ENCODE measurements around the gene CPNE5.

Gene CPNE5

DNA sequence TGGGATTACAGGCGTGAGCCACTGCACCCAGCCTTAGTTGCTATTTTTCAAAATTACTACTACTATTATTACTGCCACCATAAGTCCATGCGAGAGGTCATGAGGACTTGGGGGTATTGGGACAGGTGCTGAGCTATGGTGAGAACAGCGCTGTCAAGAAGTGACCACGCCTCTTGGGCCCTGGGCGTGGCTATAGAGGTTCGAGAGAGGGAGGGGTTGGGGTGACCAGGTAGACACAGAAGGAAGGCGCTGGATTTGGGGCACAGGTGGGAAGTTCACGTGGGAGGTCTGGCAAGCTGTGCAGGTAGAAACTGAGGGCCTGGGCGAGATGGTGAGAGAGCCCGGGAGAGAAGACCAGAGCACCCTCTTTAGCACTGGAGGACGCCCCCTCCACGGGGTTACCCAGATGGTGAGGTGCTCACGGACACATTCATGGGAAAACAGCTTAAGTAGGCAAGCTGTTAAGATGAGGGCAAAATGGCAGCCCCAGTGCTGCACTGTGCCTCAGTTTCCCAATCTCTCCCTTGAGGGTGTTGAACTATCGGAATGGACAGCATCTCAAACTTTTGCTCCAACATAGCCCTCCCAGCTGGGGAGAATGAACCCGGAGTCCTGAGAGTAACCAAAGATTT is 80.6 kb downstream of the CPNE5 start:
- DNase-seq: no peak

DNA sequence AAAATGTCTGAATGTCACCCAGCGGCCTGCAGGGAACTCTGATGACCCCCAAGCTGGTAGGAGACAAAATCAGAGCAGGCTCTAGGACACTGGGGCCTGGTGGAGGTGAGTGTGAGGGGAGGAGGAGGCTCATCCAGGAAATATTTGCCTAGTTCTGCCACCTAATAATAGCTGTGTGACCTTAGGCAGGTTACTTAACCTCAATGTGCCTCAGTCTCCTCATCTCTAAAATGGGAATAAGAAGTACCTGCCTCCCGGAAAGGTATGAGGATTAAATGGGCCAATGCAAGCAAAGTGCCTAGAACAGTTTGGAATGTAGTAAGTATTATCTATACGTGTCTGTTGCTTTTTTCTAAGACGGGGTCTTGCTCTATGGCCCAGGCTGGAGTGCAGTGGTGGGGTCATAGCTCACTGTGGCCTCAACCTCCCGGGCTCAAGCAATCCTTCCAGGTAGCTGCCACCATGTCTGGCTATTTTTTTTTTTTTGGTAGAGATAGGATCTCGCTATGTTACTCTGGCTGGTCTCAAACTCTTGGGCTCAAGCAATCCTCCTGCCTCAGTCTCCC is 81.2 kb downstream of the CPNE5 start:
- DNase-seq: no peak

DNA sequence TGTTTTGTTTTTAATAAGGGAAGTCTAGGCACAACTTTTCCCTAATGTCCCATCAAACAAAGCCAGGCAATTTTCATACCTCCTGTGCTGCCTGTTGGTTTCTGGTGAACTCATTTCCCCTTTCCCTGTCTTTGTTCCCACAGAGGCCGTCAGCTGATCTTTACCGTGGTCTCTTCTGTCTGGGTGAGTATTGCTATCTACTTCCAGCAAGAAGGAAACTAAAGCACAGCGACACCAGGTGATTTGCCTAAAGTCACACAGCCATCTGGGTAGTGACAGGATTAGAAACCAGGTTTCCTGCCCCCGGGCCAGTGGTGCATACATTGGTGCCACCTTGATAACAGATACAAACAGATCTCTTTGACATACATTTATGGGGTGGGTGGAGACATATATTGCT is 82.0 kb downstream of the CPNE5 start:
- DNase-seq: no peak

DNA sequence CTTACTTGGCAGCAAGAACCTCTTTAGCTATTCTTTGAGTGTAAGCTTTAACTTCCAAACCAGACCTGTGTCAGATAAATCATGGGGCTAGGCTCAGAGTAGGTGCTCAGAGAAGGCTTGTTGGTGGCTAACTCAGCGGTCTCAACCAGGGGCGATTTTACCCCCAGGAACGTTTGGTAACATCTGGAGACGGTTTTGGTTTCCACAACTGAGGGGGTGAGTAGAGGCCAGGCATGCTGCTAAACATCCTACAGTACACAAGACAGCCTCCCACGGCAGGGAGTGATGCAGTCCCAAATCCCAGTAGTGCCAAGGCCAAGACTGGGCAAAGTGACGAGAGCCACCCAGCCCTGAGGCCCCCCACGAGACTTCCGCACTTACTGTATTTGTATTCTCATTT is 82.5 kb downstream of the CPNE5 start:
- DNase-seq: no peak

DNA sequence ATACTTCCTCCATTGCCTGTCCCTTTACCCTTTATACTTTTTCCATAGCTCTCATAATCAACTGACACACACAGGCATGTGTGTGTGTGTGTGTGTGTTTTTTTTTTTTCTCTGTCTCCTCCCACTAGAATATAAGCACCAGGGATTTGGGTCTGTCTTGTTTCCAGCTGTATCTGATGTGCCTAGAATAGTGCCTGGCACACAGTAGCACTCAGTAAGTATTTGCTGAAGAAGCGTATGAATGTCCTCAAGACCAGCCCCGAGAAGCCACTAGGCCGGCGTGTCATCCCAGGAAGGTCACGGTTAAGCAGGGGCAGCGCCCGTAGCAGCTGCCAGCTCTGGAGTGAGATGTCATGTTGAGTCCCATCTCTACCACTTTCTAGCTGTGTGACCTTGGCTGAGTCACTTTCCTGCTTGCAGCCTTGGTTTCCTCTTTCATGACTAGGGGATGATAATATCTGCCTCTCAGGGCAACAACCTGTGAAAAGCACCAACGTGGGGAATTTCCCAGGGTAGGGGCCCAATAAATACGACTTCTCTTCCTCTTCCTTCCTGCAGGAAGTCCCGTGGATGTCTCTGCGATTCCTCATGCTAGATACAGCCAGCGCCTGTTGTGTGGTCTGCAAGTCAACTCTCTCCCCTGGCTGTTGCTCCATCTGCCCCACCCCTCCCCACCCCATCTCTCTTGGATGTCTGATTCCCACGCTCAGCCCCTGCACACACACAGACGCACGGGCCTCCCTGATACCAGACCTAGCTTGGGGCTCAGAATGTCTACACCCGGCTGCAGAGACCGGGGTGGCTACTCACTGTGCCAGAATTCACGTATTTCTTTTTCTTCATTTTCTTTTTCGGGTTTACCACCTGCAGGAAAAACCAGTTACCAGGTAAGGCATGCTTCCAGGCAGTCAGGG is 83.6 kb downstream of the CPNE5 start:
- peak; percentile 55 for DNase-seq

DNA sequence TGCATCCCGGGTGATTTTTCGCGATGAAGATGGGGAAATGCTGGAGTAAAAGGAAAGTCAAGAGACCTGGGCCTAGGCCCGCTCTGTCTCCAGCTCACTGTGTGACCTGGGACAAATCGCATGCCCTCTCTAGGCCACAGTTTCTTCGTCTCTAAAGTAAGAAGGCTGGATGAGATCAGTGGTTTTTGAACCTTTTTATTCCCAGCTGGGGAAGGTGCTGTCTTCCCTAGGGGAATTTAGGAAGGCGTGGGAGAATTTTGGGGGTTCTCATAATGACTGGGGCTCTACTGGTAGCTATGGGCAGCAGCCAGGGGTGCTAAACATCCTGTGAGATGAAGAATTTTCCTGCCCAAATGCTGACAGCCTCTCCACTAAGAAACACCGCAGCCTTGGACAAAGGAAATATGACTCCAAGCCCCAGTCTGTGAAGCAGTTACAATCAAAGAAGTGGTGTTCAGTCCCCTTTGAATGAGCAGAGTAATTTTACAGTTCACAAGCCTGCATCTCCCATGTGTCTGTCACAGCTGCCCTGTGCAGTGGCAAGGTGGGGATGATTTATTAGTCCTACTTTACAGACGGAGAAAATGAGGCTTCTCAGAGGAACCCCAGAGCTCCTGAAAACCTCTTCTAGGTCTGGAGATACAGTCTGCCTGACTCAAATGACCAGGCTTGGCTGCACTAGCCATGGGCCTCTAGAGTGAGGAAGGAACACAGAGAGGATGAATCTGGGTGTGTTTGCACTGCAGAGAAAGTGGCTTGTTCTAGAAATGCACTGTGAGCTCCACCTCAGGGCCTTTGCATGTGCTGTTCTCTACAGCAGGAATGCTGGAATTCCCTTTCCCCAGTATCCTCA is 84.4 kb downstream of the CPNE5 start:
- DNase-seq: no peak

DNA sequence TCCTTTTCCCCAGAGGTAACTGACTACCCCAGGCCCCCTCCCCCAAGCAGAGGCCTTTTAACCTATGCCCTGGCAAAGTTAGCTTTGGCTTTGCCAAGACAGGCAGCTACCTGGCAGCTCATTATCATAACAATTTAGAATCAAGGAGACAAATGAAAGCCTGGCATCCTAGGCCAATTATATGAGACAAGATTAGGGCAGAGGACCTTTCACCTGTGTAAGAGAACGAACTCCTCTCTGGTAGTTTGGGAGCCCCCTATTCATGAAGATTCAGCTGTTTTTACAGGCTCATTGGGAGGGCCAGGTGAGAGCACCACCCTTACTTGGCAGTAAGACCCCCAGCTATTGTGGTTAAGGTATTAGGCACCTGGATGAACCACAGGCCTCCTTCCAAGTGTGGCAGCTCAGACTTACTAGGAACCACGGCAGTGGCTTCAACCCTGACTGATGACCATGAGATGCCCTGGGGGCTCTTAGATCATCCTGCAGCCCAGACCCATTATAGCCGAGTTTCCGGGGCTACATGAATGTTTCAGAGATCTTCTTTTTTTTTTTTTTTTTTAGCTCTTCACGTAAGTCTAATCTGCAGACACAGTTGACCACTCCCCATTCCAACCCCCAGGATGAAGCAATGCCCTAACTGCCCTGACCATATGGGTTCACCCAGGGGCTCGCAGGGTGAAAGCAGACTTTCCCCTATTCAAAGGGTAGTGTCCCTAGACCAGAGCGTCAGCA is 85.4 kb downstream of the CPNE5 start:
- DNase-seq: no peak

DNA sequence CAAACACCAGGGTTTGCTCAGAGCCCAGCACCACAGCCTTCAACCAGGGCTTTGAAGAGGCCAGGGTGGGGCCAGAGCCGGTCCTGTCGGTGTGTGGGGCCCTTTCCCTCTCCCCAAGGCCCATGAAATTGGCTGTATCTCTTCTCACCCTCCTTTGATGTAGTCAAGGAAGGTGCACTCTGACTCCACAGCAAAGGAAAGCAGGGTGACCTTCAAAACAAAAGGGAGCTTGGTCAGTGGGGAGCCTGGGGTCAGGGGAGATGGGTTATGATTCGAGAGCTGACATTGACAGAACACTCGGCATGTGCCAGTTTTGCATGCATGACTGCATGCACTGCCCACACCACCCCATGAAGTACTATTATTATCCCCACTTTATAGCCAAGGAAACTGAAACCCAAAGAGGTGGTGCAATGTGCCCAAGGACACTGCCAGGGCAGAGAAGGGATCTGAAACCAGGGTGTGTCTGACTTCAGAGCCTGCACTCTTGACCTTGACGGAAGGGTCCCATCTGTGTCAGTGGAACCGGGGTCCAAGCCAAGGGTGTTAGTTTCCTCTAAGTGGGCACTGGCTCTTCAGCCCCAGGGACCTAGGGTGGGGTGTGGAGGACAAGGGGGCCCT is 86.2 kb downstream of the CPNE5 start:
- no peak for DNase-seq

DNA sequence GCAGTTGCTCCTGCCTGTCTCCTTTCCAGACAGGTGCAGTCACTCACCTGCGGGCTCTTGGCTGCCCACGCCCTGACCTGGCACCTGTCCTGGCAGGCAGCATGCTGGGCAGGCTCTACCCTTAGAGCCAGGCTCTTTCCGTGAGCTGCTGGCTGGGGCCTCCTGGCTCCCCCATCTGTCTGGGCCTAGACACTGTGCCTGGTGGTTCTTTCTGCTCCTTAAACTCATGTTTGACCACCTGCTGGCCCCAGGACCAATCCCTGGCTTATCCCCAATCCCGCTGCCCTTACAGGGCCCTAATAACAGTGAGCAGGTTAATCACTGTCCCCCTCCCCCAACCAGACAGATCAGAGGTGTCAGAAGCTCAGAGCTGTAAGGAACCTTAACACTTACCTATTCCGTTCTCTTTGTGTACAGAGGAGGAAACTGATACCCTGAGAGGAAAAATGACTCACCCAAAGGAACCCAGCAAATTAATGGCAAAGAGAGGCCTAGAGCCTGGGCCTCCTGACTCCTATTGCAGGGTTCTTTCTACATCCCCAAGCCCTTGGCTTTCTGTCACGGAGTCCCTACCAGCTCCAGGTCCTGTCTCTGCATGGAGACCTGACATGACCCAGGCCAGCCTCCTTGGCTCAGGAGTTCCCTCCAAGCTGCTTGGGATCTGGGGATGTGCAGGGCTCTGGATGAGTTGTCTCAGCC is 86.9 kb downstream of the CPNE5 start:
- no peak for DNase-seq

DNA sequence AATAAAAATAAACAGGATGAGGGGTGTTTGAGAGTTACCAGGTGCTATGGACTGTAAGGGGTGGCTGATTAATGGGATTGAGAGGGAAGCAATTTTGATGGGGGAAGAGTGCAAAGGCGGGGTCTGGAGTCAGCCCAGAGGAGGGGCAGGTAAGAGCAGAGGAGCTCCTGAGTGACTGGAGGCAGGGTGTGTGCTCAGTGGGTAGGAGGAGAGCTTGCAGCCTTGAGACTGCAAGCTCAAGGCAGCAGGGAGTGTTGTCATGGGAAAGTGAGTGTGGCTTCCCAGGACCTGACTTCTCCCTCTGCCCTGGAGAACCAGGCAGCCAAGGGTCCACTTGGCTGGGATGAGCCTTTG is 87.4 kb downstream of the CPNE5 start:
- no peak for DNase-seq

DNA sequence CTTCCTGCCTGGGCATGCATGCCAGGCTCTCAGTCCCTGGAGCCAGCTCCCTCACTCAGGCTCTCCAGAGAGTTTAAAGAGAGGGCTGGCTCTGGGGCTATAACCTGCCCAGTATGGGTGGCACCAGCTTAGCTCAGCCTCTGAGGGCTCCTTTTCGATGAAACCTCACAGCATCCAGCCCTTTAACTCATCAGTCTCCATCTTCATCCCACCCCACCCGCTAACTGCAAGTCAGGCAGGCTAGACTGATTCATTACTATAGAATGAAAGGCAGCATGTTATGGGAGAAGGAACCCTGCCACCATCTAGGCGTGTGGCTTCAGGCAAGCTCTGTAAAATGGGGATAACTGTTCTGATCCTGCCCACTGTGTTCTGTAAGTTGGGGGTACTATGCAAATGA is 88.2 kb downstream of the CPNE5 start:
- no peak for DNase-seq

DNA sequence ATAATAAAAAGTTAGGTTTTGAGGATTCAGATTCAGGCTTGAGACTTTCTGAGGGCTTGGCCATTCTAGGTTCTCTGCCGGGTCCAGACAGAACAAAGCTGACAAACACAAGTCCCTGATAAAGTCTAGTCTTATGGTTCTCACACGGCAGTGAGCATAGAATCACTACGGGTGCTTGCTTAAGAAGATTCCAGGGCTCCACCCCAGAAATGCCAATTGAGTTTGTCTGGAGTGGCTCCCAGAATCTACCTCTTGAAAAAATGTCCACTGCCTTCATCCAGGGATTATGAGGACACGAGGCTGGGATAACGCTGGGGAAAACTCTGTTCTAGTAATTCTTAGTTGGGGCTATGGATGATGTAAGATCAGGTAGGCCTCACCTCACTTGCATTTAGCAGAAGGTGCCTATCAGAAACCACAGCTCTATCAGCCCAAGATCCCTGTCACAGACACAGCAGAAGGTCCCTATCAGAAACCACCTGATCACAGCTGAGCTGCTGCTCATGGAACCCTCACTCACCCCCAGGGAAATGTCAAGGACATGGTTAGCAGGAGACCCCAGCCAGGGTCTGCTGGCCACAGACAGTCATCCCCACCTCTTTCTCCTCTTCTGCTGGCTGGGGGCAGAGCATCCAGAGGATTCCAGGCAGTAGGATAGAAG is 89.3 kb downstream of the CPNE5 start:
- DNase-seq: no peak

DNA sequence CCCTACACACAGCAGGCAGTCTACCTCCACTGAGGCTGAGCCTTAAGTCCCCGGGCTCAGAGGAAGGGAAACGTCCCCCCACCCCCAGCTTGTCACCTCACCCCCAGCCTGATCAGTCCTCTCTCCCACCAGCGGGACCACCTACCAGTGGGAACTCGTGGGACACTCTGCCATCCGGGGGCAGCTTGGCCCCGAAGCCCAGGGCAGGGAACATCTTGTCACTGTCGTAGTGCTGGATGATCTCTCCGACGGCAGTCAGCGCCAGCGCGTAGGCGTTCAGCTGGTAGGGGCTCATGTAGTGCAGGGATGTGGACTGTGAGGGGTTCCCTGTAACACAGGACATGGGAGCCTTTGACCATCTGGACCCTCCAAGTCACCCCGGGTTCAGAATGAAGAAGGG is 93.0 kb downstream of the CPNE5 start:
- no peak for DNase-seq

DNA sequence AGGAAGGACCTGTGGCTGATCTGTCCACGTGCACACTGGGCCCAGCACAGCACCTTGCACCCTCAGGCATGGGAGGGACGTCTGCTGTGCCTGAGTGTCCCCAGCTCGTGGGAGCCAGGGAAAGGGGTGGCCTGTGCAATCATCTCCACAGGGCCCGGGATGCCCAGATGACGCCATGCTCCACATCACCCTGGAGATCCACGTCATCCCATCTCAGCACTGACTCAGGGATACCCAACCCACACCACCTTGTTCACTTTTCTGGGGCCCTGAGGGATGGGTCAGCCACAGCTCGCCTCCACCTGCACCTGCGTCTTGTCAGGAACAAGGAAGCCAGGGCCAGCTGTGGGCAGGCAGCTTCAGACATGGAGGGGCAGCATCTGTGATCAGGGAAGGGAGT is 93.4 kb downstream of the CPNE5 start:
- DNase-seq: no peak

DNA sequence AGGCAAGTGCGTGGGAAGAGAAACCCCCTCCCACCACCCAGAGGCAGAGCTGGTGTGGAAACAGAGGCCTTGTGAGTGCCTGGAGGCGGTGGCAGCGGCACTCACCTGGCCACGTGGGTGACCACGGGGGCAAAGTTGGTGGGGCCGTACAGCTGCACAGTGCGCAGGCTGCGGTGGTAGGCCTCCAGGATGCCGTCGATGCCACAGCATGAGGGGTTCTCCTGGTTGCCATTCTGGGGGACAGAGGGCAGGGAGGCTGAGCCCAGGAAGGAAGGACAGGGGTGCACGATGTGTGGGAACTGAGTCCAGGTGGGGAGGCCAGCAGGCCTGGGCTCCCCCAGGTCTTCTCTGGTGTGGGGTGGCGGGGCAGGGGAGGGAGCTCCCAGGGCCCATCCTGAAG is 94.0 kb downstream of the CPNE5 start:
- no peak for DNase-seq

DNA sequence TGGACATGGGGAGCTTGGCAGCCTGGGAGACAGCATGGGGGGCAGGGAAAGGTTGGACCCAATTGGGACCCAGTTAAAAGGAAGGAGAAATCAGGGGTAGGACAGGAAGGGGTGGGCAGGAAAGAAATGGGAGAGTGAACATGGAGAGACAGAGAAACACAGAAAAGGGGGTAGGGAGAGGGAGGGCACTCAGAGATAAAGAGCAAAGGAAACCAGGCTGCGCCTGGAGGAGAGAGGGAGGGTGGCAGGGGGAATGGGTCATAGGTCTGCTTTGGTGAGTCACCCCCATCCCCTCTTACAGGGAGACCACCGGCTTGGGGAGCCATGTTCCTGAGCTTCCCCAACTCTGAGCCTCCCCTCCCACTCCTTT is 95.0 kb downstream of the CPNE5 start:
- DNase-seq: no peak

DNA sequence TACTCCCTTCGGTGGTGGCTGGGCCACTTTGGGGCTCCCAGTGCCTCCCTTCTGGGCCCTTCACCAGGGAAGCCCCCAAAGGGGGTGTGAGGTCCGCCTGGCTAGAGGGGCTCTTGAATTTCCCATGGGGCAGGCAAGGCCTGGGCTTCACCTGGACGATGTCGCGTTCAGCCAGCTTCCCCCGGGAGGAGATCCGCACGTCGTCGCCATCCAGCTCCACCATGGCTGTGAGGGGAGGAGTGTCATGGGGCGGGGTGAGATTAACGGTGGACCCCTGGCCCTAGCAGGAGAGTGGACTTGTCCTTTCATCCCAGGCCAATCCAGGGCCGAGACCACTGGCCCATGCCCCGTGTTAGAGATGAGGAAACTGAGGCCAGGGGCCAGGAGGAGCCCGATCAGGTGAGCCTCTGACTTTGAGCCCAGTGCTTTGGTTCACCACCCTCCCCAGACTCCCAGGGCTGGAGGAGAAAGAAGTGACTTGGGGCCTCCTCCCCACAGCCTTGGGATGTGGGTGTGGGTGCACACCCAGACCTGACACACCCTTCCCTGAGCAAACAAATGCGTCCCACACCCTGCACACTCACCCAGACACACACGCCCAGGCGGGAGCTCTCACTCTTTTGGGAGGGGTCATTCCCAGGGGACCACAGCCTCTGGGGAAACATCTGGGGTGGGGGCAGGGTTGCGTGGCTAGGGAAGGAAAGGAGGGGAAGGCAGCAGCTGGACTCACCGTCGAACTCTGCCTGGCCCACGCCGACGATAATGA is 95.5 kb downstream of the CPNE5 start:
- no peak for DNase-seq

DNA sequence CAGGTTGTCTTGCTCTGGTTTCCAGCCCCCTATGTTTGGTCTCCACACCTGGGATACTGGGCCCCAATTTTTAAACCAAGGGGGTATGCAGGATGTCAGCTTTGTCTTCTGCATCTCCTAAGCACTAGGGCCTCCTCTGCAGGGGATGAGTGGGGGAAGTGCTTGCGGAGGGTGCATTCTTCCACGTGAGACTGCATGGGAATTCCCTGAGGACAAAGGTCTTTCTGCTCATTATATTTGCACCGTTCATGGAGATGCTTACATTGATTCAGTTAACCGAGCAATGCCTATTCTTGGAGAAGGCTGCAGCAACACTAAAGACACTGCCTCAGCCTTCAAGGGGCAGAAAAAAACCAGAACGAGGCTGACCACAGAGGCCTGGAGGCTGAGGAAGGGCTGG is 96.2 kb downstream of the CPNE5 start:
- no peak for DNase-seq

DNA sequence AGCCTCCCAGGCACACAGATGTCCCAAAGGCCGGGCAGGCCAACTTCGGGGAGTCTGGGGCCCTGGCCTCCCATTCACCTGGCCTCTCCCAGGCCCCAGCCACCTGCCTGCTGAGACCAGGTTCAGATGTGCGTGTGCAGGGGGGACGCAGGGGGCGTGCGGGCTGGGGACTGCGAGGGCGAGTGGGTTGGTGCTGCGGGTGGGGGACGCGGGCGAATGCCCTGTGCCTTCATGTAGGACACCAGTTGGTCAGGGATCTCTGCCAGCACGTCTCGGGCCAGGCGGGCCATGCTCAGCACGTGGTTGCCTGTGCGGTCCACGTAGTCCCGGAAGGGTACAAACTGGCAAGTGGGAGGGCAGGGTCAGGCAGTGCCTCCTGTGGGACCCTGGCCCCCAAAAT is 97.1 kb downstream of the CPNE5 start:
- DNase-seq: no peak

DNA sequence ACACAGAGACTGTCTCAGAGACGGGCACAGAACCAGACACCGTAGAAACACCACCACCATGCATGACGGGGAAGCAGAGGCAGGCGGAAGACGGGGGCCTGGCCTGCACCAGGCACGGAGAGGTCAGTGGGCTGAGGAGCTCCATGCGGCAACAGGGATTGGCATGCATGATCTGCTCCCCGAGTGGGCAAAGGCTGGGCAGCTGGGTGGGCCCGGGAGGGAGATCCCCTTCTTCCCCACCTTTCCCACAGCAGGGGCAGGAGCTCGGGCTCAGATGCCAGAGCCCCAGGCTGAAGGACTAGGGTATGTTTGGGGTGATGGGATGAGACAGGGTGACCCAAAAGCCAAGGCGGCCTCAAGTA is 98.4 kb downstream of the CPNE5 start:
- no peak for DNase-seq

Measured in activated gamma-delta T cell treated with Interleukin-2 at 50 U/mL for 16 hours (primary cell).